Esophagus (tissue), 2 donors: Measurements from ENCODE around the gene PLEKHF1. TPM values are rescaled to one million over a fixed set of nuclear protein-coding genes. Genes with fewer than 3 reads are reported as not detected.

Experiments
- H3K27ac ChIP-seq, 2 donors: one replicate each; pipeline ENCODE4 v1.5.1; 2013; ENCODE audit warnings: low read depth in 2 of 2, mild to moderate bottlenecking in 2 of 2, inconsistent platforms in 1 of 2, low read length in 1 of 2, moderate library complexity in 1 of 2
- H3K27me3 ChIP-seq, 2 donors: one replicate each; pipeline ENCODE4 v1.6.1; 2013; ENCODE audit warnings: low read length in 2 of 2, control low read depth in 1 of 2, mild to moderate bottlenecking in 1 of 2; ENCODE audit not compliant: insufficient read depth in 2 of 2, control insufficient read depth in 1 of 2
- H3K36me3 ChIP-seq, 2 donors: one replicate each; pipeline ENCODE4 v1.6.1; 2013; ENCODE audit warnings: low read length in 1 of 2; ENCODE audit not compliant: control insufficient read depth in 2 of 2, insufficient read depth in 2 of 2
- H3K4me1 ChIP-seq, 2 donors: one replicate each; pipeline ENCODE4 v1.6.1; 2013; ENCODE audit warnings: low read length in 1 of 2; ENCODE audit not compliant: control insufficient read depth in 2 of 2, insufficient read depth in 2 of 2
- H3K4me3 ChIP-seq, 2 donors: one replicate each; pipeline ENCODE4 v1.5.1; 2013; ENCODE audit warnings: low read length in 2 of 2, mild to moderate bottlenecking in 2 of 2, low read depth in 1 of 2, moderate library complexity in 1 of 2
- H3K9me3 ChIP-seq, 2 donors: one replicate each; pipeline ENCODE4 v1.6.1; 2013; ENCODE audit warnings: mild to moderate bottlenecking in 2 of 2, low read depth in 1 of 2, low read length in 1 of 2, moderate library complexity in 1 of 2; ENCODE audit not compliant: control insufficient read depth in 2 of 2, insufficient read depth in 1 of 2
- WGBS, 2 donors: extraction: QIAGEN DNeasy Blood & Tissue Kit; methylation state at CpG; one replicate each; pipeline ENCODE4 v1.1.7; 2013; 5-methylcytosine and 5-hydroxymethylcytosine counted together
- polyA plus RNA-seq, 2 donors: library from polyadenylated mRNA; stranded (reverse); fragments of 200-250 nt; gene quantifications; one replicate each; pipeline ENCODE4 v1.2.3, GENCODE V29; 2013
- donor health status: healthy with polysubstance abuse.
- donor health status: Bipolar disorder and iron deficiency.

The PLEKHF1 gene
- polyA plus RNA-seq, 2 donors, result 15.1 to 33.6 TPM

DNA sequence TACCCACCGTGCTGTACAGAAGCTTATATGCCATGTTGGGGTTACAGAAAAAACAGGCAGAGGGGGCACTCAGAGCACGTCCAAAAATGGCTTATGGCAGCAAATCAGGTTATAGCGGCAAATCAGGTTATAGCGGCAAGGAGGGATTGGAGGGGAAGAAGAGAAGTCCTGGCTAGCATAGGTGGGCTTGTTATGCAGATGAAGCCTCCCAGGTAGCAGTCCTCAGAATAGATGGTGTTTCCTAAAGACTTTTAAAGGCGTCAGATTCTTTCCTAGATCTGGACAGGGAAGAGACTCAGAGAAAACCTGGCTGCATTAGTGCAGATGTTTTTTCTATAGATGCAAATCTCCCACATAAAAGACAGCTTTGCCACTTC, 19.8 kb upstream of the PLEKHF1 start:
- peak overlapping the region in 1 of 2 donors; percentile 7 for H3K27ac ChIP-seq
- WGBS, 2 donors, result 28 to 35% methylated on average over 5 of the region's 5 CpGs
- H3K27me3 ChIP-seq, result no peaks in the 10 kb centered on the region
- peaks cover 0 to 4% of the 10 kb centered on the region in 2 donors for H3K4me1 ChIP-seq
- H3K4me3 ChIP-seq, result no peak overlapping the region
- no peaks in the 10 kb centered on the region for H3K36me3 ChIP-seq
- no peaks in the 10 kb centered on the region for H3K9me3 ChIP-seq

DNA sequence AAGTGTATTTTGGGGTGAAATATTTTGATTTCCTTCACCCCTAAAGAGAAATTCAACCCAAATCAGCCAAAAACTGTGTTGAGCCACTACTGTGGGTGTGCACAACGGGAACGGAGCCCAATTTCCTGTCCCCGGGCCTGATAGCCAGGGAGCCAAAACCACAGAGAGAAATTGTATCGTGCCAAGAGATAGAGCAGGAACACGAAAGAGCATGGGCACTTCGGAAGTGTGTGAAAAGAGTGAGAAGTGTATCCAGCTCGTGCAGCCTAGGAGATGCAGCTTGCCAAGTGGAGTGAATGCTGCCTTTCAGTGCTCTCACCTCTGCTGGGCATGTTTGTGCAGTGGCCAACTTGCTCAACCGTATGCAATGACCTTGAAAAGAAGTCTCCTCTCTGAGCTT, 19.4 kb upstream of the PLEKHF1 start:
- Histone ChIP-seq H3K4me3 (no peak overlapping the region), H3K27ac (peak overlapping the region in 1 of 2 donors; percentile 65), H3K36me3 (no peaks in the 10 kb centered on the region), H3K4me1 (peaks cover 0 to 4% of the 10 kb centered on the region in 2 donors), H3K27me3 (no peaks in the 10 kb centered on the region), H3K9me3 (no peaks in the 10 kb centered on the region)
- WGBS, 2 donors, result 9 to 14% methylated on average over 8 of the region's 8 CpGs

DNA sequence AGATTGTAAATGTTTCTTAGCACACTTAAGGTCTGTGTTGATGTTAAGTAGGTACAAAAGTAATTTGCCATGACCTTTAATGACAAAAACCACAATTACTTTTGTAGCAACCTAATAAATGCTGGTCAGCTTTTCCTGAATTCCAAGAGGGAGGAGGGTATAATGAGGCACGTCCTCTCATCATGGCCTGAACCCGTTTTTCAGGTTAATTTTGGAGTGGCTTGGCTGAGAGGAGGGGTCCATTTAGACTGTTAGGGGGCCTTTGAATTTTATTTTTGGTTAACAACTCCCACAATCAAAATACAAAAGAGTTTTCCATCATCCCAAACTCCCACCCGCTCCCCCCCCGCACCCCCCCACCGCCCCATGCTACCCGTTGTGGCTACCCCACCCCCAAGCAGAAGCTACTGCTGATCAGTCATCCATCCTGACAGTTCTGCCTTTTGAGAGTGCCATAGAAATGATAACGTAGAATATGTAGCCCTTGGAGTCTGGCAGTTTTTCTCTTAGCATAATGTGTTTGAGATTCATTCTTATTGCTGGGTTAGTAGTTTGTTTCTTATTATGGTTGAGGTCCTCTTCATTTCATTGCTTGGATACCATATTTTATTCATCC, 14.4 kb upstream of the PLEKHF1 start:
- no peaks in the 10 kb centered on the region for H3K36me3 ChIP-seq
- H3K4me1 ChIP-seq, result no peaks in the 10 kb centered on the region
- H3K27ac ChIP-seq, result no peak overlapping the region
- WGBS, 2 donors, result 55 to 64% methylated on average over 7 of the region's 7 CpGs
- H3K9me3 ChIP-seq, result no peaks in the 10 kb centered on the region
- H3K4me3 ChIP-seq, result no peak overlapping the region
- no peaks in the 10 kb centered on the region for H3K27me3 ChIP-seq

DNA sequence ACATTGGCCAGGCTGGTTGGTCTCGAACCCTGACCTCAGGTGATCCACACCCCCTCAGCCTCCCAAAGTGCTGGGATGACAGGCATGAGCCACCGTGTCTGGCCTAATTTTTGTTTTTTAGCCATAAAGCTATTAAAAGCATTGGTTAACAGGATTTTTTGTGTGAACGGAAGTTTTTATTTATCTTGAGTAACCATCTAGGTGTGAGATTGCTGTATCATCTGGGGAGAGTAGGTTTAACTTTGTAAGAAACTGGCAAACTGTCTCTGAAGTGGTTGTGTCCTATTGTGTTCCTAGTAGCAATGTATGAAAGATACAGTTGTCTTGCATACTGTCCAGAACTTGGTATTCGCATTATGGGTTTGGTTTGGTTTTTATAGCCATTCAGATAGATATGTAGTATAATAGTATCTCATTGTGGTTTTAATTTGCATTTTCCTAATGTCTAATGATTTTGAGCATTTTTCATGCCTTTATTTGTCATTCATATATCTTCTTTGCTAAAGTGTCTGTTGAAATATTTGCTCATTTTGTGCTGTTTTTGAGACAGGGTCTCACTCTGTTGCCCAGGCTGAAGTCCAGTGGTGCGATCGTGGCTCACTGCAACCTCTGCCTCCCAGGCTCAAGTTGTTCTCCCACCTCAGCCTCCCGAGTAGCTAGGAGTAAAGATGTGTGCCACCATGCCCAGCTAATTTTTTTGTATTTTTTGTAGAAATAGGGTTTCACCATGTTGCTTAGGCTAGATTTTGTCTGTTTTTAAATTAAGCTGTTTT, 13.5 kb upstream of the PLEKHF1 start:
- H3K27me3 ChIP-seq, result no peaks in the 10 kb centered on the region
- H3K9me3 ChIP-seq, result no peaks in the 10 kb centered on the region
- no peaks in the 10 kb centered on the region for H3K36me3 ChIP-seq
- H3K27ac ChIP-seq, result no peak overlapping the region
- H3K4me1 ChIP-seq, result no peaks in the 10 kb centered on the region
- WGBS, 2 donors, result 89% methylated on average over 7 of the region's 7 CpGs
- H3K4me3 ChIP-seq, result no peak overlapping the region

DNA sequence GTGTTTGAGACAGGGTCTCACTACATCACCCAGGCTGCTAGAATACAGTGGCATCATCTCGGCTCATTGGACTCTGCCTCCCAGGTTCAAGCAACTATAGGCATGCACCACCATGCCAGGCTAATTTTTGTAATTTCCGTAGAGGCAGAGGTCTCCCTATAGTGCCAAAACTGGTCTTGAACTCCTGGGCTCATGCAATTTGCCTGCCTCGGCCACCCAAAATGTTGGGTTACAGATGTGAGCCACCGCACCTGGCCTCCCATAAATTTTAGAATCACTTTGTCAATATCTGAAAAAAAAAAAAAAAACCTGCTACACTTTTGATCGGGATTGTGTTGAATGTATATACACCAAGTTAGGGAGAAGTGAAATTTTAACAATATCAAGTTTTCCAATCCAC, 11.9 kb upstream of the PLEKHF1 start:
- Histone ChIP-seq H3K36me3 (no peaks in the 10 kb centered on the region), H3K9me3 (no peaks in the 10 kb centered on the region), H3K27me3 (no peaks in the 10 kb centered on the region), H3K27ac (no peak overlapping the region), H3K4me3 (no peak overlapping the region), H3K4me1 (no peaks in the 10 kb centered on the region)
- WGBS, 2 donors, result 89 to 90% methylated on average over 5 of the region's 5 CpGs

DNA sequence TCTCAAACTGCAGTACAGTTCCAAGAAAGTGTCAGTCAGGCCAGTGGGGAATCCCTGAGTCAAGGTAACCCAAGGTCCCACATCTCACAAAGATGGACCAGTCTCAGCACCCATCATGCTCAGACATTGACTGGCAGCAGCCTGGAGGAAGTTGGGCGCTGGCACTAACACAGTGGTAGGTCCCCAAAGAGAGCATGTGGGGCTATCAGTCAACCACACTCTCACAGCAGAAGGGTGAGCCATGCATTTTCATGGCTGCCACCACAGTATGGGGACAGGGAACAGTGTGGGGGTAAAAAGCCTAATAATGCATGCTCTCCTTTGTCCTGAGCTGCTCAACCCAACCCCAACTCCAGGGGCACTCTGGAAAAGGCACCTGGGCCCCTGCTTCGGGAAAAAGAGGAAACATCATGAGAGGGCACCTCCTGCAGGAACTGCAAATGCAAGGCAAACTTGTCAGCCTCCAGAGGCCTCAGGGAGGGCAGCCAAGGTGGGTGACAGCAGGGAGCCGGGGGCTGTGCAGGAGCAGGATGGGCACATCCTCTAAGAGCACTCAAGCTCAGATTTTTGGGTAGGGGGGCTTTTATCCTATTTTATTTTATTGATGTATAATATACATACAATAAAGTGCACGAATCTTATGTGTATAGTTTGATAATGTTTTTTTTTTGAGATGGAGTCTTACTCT, 9.5 kb upstream of the PLEKHF1 start:
- Histone ChIP-seq H3K36me3 (no peaks in the 10 kb centered on the region), H3K4me3 (no peak overlapping the region), H3K27me3 (no peaks in the 10 kb centered on the region), H3K9me3 (no peaks in the 10 kb centered on the region), H3K27ac (no peak overlapping the region), H3K4me1 (no peaks in the 10 kb centered on the region)
- WGBS, 2 donors, result 68 to 78% methylated on average over 4 of the region's 4 CpGs

DNA sequence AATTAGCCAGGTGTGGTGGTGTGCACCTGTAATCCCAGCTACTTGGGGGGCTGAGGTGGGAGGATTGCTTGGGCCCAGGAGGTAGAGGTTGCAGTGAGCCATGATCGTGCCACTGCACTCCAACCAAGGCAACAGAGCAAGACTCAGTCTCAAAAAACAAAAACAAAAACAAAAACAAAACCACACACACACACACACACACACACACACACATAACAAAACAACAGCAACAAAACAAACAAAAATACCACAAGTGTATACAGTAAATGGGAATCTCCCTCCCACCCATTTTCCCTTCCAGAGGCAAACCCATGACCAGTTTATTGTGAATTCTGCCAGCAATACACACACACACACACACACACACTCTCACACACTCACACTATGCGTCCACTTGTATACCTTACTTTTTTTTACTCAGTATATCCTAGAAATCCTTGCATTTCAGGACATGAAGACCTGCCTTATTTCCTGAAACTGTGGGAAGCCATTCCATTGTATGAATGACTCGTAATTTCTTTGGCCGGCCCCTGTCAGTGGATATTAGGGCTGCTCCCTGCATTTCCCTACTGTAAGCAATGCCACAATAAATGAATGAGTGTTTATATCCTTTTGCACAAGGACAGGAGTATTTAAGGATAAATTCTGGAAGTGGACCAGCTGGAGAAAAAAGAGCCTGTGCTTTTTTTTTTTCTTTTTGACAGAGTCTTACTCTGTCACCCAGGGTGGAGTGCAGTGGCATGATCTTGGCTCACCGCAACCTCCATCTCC, 6.9 kb upstream of the PLEKHF1 start:
- Histone ChIP-seq H3K36me3 (no peaks in the 10 kb centered on the region), H3K27ac (no peak overlapping the region), H3K4me1 (peaks cover 0 to 8% of the 10 kb centered on the region in 2 donors), H3K9me3 (no peaks in the 10 kb centered on the region), H3K27me3 (no peaks in the 10 kb centered on the region), H3K4me3 (no peak overlapping the region)
- 77 to 82% methylated on average over 5 of the region's 5 CpGs for WGBS, 2 donors

DNA sequence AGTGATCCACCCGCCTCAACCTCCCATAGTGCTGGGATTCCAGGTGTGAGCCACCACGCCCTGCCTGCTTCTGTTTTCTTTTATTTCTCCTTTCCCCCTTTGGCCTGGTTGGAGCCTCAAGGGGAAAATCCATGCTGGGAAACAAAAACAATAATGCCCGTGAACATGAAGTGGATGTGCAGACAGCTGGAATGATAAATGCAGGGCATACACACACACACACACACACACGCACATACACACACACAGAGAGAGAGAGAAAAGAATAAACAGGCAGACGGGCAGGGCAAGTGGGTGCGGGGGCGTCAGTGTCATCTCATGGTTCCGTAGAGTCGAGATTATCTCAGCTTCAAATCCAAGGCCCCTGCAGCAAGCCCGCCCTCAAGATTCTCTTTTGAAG, 4.4 kb upstream of the PLEKHF1 start:
- Histone ChIP-seq H3K27ac (no peak overlapping the region), H3K27me3 (no peaks in the 10 kb centered on the region), H3K36me3 (no peaks in the 10 kb centered on the region), H3K4me3 (no peak overlapping the region), H3K4me1 (peaks cover 4 to 11% of the 10 kb centered on the region in 2 donors), H3K9me3 (no peaks in the 10 kb centered on the region)
- WGBS, 2 donors, result 60 to 62% methylated on average over 10 of the region's 10 CpGs

DNA sequence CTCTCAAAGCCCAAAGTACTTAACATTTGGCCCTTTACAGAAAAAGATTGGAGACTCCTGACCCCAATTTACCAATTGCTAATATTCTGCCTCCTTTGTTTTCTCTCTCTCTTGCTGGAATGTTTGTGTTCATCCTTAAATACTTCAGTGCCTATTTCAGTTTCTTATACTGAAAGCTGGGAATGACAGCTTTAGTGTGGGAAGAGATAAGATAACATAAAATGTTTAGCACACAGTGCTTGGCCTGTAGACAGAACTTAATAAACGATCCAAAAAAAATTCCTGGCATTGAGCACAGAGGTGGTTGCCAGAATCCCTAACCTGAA, 3.0 kb upstream of the PLEKHF1 start:
- Histone ChIP-seq H3K27ac (peak overlapping the region; percentile 76 to 85), H3K27me3 (no peaks in the 10 kb centered on the region), H3K4me3 (no peak overlapping the region), H3K9me3 (no peaks in the 10 kb centered on the region), H3K36me3 (no peaks in the 10 kb centered on the region), H3K4me1 (peaks cover 7 to 20% of the 10 kb centered on the region in 2 donors)
- 10 to 18% methylated on average over 1 of the region's 1 CpG for WGBS, 2 donors
